Putamen (tissue), 1 donor: ENCODE measurements around the gene FILIP1L.

Experiments used
- DNase-seq: peaks from one replicate; pipeline ENCODE4 v3.0.0-alpha.2; 2016; ENCODE audit warnings: low spot score

FILIP1L gene

DNA sequence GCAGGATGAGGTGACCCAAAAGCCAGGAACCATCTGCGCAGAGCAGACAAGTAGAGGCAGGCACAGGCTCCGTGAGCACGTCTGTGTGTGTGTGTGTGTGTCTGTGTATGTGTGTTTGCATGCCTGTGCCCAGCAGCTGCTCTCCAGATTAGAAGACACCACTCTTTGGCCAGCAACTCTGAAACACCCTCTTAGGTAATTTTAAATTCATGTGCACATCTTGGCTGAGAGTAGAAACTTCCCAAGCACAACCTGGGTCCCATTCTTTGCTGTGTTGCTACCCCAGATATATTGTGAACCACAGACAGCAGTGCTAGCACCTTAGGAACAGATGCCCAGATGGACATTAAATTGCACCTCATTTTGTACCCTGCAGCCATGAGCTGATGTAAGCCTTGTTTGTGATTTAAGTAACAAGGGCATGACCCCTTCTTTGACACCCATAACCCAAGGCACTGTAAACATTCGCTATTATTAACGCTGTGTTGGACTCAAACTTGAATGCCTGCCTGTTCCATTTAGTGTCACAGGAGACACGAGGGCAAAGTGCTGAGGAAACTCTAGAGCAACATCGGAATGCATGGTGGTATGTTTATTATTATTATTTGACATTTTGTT, at the start of gene FILIP1L:
Gene FILIP1L (minus strand): TSS at position 89 of the 618 bp plus-strand sequence.
- DNase-seq, result no peak

DNA sequence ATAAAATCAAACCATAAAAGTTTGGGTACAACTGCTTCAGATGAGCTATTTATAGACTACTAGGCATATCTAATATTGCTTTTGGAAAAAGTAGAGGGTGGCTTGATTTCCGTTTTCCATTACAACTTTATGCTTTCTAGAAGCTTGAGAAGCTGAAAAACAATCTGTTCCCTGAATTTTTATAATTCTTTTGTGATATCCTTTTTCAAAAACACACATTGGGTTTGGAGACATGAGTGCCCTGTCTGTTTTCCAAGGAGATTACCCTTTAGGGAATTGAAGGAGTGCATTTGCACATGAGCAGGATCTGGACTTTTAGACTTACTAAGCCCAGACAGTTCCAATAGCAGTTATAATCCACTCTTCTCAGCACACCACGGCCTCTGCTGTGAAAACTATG, 49.5 kb upstream of the FILIP1L start:
- DNase-seq, result no peak

DNA sequence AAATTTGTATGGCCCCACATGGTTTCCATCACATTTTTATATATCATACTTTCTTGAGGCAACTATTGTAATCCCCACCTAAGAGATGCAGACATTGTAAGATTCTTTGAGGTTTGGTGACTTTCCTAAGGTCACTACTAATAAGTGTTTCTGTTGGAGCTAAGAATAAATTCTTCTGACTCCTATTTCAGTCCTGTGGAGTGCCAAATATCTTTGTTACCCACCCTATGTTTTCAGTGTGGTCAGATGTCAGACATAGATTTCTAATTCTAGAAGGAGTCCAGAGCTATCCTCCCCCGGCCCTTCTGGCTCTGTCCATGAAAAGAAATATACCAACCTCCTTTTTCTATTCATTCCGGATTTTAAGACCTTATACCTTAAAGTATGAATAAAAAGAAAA, 46.2 kb upstream of the FILIP1L start:
- DNase-seq, result no peak

DNA sequence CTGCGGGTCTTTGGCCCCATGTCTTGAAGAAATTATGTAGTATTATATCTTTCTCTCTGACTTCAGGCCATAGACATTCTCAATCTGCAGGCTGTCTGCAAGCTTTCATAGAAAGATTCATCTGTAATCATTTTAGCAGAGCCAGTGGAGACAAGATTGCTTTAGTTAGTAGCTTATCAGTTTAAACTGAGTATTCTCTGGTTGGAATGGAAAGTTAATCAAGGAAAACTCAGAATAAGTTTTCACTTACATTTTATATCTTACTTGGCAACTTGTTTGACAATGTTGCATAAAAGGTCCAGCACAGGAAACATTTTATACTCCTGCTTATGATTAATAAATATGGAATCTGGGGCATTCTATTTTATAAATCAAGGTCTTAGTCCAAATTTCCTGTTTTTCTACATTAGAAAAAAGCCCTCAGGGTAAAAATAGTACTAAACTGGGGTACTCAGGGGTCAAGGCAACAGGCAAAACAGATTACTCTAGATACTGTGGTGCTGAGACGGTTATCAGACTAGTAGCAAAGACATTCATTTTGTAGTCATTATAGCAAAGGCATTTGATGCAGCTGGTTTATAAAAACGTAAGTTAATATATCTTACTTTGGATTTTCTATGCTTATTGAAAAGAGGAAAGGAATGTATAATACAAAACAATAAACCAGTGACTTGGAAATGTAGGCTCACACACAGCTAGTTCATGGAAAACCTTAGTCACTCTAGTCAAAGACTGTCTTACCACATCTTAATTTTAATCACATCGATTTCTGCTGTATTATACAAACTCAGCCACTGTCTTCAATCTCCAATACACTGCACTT, 45.2 kb upstream of the FILIP1L start:
- DNase-seq, result no peak

DNA sequence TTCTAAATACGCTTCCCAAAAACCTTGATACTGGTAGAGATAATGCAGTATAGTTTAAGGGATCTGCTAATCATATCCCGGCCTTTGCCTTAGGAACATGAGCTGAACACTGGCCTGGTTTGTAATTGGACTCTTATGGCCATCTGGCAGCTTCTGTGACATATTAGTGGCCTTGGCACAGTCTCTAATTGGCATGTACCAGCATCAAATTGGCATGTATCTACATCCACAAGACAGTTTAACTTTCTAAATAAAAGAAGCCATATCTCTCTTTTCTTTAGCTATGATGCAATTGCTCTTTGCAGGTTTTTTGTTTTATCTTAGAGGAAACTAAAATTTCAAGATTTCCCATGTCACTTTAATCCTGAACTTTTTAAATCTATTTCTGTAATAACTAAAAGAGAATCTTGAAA, 44.6 kb upstream of the FILIP1L start:
- no peak for DNase-seq

DNA sequence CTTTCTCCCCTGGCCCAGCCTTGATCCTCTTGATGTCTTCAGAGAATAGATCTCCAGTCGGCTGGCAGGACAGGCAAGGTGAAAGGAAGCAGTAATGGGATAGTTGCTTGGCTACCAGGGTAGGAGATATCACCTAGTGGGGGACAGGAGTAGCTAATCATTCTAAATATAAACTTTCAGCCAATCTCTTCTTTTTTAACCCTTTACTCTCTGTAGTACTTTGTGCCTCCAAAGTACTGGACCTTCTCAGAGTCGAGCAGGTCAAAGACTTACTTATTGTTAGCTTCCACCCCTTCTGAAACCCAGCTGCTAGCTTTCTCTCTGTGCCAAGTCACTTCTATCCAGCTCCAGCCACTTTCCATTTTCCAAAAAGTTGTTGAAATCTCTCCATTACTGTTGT, 43.4 kb upstream of the FILIP1L start:
- DNase-seq, result no peak

DNA sequence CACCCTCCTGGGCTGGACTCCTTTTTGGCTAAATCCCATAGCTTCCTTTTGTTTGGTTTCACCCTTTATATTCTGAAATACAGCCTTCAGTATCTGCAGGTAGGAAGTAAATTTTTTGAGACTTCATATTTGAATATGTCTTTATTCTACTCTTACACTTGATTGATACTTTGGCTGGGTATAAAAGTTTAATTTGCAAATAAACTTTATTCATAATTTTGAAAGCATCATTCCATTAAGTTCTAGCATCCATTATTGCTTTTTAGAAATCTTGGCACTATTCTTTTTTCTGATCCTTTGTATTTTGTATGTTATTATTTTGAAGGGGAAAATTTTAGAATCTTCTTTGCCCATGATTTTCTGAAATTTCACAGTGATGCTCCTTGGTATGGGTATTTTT, 41.3 kb upstream of the FILIP1L start:
- DNase-seq, result no peak

DNA sequence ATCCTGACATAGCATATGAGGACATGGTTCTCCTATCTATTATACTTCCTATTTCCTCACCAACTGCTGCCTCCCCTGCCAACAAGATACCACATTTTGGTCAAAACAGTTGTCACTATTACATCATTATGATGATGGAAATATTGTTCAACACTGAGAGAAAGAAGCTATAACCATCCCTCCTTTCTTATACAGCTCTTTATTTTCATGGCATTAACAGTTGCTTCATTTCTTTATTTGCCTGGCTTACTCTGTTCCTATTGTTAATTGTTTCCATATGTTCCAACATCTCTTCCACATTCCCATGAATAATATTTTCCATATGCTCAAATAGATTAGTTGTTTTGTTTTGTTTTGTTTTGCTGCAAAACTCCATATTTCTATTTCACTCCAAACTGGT, 40.8 kb upstream of the FILIP1L start:
- no peak for DNase-seq

DNA sequence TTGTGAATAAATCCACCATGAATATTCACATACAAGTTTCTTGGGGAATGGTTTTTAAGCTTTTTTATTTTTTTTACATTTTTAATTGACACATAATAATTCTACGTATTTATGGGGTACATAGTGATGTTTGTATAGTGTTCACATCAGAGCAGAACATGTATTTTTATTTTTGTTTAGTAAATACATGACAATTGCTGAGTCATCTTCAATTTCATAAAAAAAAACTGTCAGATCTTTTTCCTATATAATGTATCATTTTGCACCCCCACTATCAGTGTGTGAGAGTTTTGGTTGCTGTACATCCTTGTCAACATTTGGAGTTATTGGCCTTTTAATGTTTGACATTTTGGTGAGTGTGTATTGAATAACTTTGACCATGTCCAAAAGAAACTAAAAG, 39.9 kb upstream of the FILIP1L start:
- DNase-seq, result no peak

DNA sequence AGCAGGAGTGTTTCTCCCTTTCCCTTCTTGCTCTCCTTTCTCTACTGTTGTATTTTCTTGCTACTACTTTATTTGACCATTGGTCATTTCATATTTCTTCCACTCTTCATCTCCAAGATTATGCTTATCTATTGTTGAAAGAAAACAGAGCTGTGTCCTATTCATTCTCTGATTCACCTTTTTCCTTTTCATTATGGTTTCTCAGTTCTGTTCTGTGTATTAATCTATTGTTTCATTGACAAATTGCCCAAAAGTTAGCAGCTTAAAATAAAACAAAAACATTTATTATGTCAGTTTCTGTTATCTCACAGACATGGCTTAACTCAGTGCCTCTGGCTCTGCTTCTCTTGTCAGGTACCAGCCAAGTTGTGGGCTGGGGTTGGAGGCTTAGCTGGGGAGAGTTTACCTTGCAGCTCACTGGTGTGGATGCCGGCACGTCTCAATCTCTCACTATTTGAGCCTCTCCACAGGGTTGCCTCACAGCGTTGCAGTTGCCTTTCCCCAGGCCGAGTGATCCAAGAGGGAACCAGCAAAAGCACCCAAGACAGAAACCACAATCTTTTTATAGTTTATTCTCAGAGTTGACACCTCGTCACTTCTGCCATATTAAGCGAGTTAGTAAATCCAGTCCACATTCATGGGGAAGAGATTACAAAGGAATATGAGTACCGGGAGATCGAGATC, 36.9 kb upstream of the FILIP1L start:
- DNase-seq, result no peak

DNA sequence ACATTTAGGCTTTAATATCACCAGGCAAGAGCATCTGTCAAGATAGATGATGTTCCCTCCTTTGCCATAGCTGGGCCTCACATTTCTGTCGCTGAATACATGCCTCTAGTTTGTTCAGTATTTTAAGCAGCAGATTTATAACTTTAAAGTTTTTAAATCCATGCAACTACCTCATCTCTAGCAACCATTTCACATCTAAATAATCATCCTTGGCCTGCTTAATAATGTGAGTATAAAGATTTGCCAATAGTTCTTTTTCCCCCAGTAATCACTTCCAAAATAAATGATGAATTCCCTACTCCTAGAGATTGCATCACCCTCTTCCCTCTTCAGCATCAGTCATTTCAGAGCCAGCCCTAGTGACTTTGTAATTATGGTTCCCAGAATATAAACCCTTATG, 36.2 kb upstream of the FILIP1L start:
- no peak for DNase-seq

DNA sequence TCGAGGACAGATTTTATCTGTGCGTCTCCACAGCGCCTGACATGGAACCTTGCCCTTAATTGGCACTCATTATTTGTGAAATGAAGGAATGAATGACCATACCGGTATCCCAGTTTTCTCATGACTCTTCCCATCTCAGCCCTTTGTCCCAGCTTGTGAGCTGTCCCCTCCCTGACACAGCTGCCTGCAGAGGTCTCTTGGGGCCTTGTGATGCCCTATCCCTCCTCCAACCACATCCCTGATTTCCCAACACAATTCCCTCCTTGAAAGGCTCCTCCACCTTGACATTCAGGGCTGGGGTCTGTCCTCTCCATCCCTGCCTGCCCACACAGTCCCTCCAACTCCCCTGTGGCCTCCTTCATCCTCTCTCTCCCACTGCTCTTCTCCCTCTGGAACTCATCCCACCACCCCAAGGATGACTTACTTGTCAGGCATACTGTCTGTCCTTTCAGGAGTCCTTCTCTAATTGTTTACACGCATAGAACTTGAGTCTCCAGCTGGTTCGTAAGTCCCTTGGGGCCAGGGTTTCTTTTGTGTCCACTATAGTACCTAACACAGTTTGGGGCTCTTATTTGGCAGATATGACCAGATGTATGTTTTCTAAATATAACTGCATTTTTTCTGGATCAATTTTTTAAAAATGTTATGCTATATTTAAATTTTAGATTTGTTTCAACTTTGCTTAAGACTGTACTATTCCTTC, 35.6 kb upstream of the FILIP1L start:
- DNase-seq, result no peak

DNA sequence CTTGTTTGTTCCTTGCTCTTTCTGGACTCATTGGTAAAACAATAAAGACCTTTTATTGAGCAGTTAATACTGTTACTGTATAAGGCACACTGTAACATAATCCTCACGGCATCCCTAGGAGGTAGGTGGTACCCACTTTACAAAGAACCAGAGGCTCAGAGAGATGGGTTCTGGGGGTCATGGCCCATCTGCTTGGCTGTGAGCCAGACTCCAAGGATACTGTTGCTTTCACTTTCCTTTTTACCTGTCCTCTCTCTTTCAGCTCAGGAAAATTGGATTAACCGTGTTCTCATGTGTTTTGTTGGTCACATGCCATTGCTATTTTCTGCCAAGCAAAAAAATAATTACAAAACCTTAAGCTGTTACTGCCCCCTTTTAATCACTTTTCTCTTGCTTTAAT, 34.8 kb upstream of the FILIP1L start:
- no peak for DNase-seq

DNA sequence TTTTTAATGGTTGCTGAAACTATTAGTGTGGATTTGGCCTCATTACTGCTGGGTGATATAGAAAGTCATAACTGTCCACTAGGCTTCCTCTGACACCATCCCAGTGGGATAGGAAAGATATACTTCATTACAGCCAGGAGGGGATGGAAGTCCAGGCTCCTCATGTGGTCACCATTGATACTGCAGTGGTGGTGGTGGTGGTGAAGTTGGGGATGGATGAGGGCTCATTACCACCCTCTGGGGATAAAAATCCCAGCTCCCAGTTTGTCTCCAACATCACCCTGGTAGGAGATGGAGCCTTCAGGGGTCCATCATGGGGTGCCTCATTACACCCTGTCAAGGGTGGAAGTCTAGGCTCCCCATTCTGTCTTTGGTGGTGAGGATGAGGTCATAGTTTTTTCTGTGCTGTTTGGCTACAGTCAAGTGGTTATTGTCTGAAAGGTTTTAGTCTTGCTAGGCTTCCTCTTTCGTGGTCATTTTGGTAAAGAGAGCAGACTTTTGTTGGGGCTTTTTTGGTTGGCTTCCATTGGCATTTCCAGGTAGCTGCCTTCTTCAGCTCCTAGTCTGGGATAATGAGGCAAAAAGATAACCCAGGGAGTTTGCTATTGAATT, 30.1 kb upstream of the FILIP1L start:
- DNase-seq, result no peak

DNA sequence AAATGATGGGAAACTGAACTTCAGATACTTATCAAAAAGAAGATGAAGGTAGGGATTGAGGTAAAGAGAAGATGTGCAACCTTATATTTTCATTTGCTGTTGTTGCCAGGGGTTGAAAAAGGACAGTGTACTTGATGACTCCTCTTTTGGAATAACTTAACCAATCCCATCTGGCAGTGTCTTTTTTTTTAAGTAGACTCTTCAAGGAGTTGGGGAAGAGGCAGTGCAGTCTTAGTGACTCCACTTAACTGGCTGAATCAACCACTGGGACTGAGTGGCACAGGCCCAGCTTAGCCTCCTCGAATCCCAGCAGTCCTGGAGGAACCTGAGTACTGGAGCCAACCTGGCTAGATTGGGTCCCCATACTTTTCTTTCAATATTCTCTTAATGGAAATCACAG, 27.3 kb upstream of the FILIP1L start:
- no peak for DNase-seq

DNA sequence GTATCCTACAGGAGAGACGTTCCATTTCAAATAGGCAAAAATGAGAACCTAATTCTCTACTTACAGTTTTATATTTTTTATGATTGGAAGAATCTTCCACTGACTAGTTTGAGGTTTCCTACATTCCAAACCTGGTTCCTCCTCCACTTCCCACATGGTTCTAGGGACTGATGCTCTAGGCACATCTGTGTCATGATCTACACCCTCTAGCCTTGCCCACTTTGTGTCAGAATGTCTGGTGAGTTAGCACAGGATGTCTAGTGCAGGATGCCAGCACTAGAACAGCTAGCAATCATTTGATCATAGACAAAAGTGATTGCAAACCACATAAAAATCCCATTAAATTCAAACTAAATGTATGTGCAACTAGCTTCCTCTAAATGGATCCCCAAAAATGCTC, 26.7 kb upstream of the FILIP1L start:
- no peak for DNase-seq

DNA sequence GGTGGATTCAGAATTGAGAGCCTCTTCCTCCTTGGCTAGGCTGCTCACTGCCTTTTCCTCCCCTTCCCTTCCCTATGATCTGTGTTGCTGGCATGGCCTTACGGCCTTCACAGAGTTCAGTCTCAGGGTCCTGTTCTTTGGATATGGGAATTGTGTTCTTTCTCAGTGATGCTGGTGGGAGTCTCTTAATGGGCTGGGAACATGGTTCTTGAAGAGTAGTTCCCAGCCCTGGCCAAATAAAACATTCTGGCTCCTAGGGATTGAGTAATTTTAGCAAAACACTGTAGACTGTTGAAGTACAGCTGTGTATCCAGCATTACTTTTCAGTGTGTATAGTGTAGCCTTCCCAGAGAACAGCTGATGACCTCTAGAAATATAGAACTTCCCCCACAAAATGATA, 22.6 kb upstream of the FILIP1L start:
- DNase-seq, result no peak

DNA sequence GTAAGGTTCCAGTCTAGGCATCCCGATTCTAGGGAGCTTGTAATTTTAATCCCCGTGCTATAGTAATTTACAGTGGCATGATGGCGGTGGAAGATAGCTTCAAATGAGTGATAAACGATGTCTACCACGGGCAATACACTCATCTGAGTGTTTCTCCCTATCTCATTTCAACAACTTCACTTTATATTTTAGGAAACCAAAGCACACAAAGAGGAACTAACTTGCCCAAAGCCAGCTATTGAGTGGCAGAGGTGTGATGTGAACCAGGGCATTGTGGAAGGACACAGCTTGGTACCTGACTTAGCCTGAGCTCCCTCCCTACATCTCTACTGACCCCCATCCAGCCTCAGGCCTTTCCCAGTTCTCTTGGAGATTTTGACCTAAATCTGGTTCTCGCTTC, 16.9 kb upstream of the FILIP1L start:
- DNase-seq, result no peak

DNA sequence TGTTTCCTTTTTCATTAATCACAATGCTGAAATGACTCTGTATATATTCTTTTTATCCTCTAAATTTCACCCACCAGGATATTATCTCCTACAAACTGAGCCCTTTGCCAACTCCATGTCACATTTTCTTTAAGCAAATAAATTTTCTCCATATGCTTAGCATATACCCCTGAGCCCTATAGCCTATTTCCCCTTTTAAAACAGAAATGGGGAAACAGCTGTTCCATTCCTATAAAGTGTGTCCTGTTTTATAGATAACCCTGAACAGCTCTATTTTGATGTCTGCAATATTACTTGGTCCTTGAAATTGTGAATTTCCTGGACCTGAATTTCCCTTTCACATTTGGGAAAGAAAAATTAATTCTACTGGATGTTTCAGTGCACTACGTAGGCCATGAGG, 15.6 kb upstream of the FILIP1L start:
- no peak for DNase-seq

DNA sequence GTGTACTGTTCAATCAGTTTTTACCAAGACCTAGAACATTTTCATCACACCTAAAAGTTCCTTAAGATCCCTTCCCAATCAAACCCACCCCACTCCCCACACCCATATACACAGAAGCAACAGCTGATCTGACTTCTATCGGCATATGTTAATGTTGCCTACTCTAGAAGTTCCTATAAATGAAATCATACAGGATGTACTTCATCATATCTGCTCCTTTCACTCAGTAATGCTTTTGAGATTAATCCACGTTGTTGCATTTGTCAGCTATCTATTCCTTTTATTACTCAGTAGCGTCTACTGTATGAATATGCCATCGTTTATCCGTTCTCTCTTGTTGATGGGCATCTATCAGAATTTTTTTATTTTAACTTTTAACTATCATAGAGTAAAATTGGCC, 14.3 kb upstream of the FILIP1L start:
- DNase-seq, result no peak

DNA sequence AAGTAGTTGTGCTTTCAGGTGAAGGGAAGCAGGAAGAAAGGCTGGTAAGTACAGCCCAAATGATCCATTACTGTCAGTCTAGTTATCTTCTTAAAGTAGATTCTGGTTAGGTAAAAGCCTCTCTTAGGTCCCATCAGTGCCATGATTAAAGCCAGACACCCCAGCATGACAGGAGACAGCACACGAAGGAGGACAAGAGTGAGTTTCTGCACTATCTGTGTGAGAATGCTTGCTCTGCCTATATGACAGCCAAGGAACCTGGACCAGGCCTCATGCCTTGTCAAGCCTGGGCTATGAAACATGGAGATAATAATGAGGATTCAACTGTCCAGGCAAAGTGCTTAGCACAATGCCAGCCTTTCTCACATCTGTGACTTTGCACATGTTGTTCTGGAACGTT, 13.5 kb upstream of the FILIP1L start:
- no peak for DNase-seq
